Small intestine (tissue), 7 donors: Measurements from ENCODE around the gene NEBL. TPM values are rescaled to one million over a fixed set of nuclear protein-coding genes. Genes with fewer than 3 reads are reported as not detected.

Source experiments
- DNase-seq, 2 donors: peaks; one replicate each; pipeline versions ENCODE4 v3.0.0 to v3.0.0-alpha.2; 2013
- FAIRE-seq: peaks from 2 replicates; lab custom pipeline; 2012; peaks lifted over from hg19 to GRCh38; lab: Jason Lieb, UNC
- H3K27ac ChIP-seq, 3 donors: one replicate each; pipeline ENCODE4 v1.5.1; 2013; ENCODE audit warnings: low read length in 2 of 3, mild to moderate bottlenecking in 2 of 3, control low read depth in 1 of 3, inconsistent platforms in 1 of 3, low read depth in 1 of 3, moderate library complexity in 1 of 3
- H3K27me3 ChIP-seq, 3 donors: one replicate each; pipeline ENCODE4 v1.6.1; 2013; ENCODE audit warnings: low read length in 3 of 3, inconsistent platforms in 1 of 3; ENCODE audit not compliant: control insufficient read depth in 3 of 3, insufficient read depth in 3 of 3
- H3K36me3 ChIP-seq, 3 donors: one replicate each; pipeline ENCODE4 v1.6.1; 2013; ENCODE audit warnings: low read length in 3 of 3, inconsistent platforms in 1 of 3, low read depth in 1 of 3, mild to moderate bottlenecking in 1 of 3, moderate library complexity in 1 of 3; ENCODE audit not compliant: control insufficient read depth in 3 of 3, insufficient read depth in 2 of 3
- H3K4me1 ChIP-seq, 3 donors: one replicate each; pipeline ENCODE4 v1.6.1; 2013; ENCODE audit warnings: low read length in 2 of 3, inconsistent platforms in 1 of 3, low read depth in 1 of 3, mild to moderate bottlenecking in 1 of 3, moderate library complexity in 1 of 3; ENCODE audit not compliant: control insufficient read depth in 3 of 3, insufficient read depth in 2 of 3
- H3K4me3 ChIP-seq, 3 donors: one replicate each; pipeline ENCODE4 v1.5.1; 2013; ENCODE audit warnings: low read length in 3 of 3, control low read depth in 1 of 3, inconsistent platforms in 1 of 3, low read depth in 1 of 3, mild to moderate bottlenecking in 1 of 3, moderate library complexity in 1 of 3
- H3K9me3 ChIP-seq, 2 donors: one replicate each; pipeline ENCODE4 v1.6.1; 2013; ENCODE audit warnings: low read depth in 1 of 2, low read length in 1 of 2; ENCODE audit not compliant: control insufficient read depth in 2 of 2, insufficient read depth in 1 of 2
- WGBS, 3 donors: extraction: QIAGEN DNeasy Blood & Tissue Kit; methylation state at CpG; one replicate each; pipeline ENCODE4 v1.1.7; 2013; 5-methylcytosine and 5-hydroxymethylcytosine counted together
- polyA plus RNA-seq, 4 donors: library from polyadenylated mRNA; stranded (reverse) in 3 of 4; unstranded in 1 of 4; fragments of 200-250 nt in 3 of 4; fragments of 120-200 nt in 1 of 4; gene quantifications; one replicate each; pipeline versions ENCODE4 v1.2.1 to v1.2.3, GENCODE V29; 2013
- donor health status: healthy with polysubstance abuse.
- donor health status: control.
- donor health status: control.
- donor health status: Bipolar disorder and iron deficiency.
- donor health status: healthy.

Gene NEBL
- polyA plus RNA-seq, 4 donors, result 1.4 to 1.8 (median 1.6) TPM

DNA sequence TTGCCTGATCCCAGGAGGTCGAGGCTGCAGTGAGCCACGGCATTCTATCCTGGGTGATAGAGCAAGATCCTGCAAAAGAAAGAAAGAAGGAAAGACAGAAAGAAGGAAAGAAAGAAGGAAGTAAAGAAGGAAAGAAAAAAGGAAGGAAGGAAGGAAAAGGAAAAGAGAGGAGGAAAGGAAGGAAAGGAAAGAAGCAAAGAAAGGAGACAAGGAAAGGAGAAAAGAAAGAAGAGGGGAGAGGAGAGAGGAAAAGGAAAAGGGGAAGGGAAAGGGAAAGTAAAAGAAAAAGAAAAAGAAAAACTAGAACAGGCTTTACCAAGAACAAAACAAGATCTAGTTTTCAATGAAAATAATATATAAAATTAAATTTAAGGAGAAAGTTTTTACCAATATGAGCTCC, 15.0 kb downstream of the NEBL start:
- Histone ChIP-seq H3K9me3 (no peaks in the 10 kb centered on the region), H3K4me1 (no peaks in the 10 kb centered on the region), H3K27me3 (no peaks in the 10 kb centered on the region), H3K36me3 (no peaks in the 10 kb centered on the region), H3K4me3 (no peak overlapping the region), H3K27ac (no peak overlapping the region)
- no peak for DNase-seq
- WGBS, 3 donors, result 42 to 90% (median 73%) methylated on average over 2 of the region's 2 CpGs
- FAIRE-seq, result no peak

DNA sequence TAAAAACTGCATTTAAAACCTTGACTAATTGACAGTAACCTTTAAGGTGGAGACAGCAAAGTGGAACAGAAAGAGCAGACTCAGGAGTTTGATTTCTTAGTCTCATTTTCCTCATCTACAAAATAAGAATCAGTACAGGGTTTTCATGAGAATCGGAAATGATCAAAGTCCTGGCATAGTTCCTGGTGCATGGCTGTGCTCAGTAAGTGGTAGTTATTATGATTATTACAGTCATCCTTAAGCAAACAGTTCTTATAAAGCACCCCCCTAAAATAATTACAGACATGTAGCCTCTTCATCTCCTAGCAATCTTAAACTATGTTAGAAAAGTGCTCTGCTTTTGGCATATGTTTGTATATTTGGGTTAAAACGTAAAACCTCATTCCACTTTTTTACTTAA, 18.0 kb downstream of the NEBL start:
- WGBS, 3 donors, result 75 to 82% (median 75%) methylated on average over 2 of the region's 2 CpGs

DNA sequence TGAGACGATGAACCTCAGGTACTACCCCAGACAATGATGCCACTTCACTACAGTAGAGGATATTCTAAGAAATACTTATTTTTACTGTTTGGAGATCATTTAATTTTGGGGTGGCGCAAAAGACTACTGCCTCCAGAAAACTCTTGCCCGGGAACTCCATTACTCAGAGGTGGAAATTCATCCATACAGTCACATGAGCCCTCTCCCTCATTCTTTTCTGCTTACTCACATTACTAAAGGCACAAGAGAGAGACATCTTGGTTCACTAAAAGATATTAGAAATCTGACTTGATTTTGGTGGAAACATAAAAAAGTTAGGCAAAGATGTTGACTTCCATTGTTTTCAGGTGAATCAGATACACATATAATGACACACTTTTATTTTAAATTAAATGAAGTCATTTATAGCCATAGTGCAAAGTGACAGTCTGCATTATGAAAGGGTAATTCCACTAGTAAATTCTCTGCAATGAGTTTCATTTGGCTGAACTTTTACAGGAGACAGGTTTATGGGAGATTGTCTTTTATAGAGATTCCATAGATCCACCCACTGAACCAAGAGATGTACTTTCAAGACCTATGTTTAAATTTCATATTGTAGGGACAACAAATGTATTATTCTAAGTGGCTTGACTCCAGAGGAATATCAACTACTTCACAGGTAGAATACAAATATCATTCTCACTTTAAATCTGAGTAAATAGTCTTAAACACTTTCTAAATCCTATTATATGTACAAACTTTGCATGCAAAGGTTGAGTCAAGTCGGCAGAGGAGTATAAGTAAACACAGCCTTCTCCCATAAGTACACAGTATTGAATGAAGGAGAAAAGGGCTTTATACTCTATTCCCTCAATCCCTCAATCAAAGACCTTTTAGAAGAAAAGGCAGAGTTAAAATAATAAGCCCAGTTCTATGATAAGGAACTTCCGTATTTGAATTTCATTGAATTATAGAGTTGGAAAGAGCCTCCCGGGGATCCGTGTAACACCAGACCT, 18.8 kb downstream of the NEBL start:
- H3K9me3 ChIP-seq, result no peaks in the 10 kb centered on the region
- no peaks in the 10 kb centered on the region for H3K4me1 ChIP-seq
- H3K36me3 ChIP-seq, result no peaks in the 10 kb centered on the region
- WGBS, 3 donors, result 84 to 89% (median 88%) methylated on average over 7 of the region's 7 CpGs
- DNase-seq (no peak), FAIRE-seq (no peak)
- no peak overlapping the region for H3K4me3 ChIP-seq
- H3K27ac ChIP-seq, result no peak overlapping the region
- no peaks in the 10 kb centered on the region for H3K27me3 ChIP-seq

More for the DNA sequence above, 18.0 kb downstream of the NEBL start:
- Histone ChIP-seq H3K9me3 (no peaks in the 10 kb centered on the region), H3K27ac (no peak overlapping the region), H3K27me3 (no peaks in the 10 kb centered on the region), H3K36me3 (no peaks in the 10 kb centered on the region), H3K4me1 (no peaks in the 10 kb centered on the region), H3K4me3 (no peak overlapping the region)
- FAIRE-seq (no peak), DNase-seq (no peak)

DNA sequence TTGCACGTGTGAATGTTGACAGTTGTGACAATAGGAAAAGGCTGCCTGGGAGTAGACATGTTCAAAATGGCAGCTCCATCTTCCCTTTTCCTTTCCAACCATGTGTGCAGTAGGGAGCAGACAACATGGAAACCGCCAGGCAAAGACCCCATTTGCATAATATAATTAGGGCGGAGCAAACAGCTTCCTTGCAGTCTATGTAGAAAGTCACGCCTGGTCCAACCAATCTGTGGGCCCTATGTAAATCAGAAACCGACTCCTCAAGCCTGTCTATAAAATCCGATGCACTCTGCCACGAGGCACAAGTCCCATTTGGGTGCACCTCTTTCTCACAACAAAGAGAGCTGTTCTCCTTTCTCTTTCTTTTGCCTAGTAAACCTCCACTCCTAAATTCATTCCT, 19.6 kb downstream of the NEBL start:
- 78 to 88% (median 88%) methylated on average over 7 of the region's 7 CpGs for whole genome bisulfite sequencing, 3 donors
- H3K9me3 ChIP-seq, result no peaks in the 10 kb centered on the region
- FAIRE-seq (no peak), DNase-seq (no peak)
- H3K27me3 ChIP-seq, result no peaks in the 10 kb centered on the region
- no peaks in the 10 kb centered on the region for H3K4me1 ChIP-seq
- H3K4me3 ChIP-seq, result no peak overlapping the region
- no peak overlapping the region for H3K27ac ChIP-seq
- no peaks in the 10 kb centered on the region for H3K36me3 ChIP-seq

DNA sequence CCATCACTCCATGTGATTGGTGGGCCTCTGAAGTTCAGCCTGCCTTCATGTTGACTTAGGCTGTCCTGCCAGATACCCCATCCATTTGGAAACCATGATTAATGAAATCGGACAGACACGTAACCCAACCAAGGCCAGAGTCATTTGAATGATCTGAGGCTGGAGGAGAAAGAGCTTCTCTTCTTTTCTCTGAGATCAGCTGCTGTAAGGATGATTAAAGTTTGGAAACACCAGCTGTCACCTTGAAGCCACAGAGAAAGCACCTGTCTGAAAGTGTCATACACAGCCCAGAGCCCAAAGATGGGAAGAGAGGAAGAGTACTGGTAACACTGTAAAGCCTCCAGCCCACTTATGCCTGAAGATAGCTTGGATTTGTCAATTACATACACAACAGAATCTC, 22.9 kb downstream of the NEBL start:
- WGBS, 3 donors, result 95 to 96% (median 96%) methylated on average over 2 of the region's 2 CpGs
- no peaks in the 10 kb centered on the region for H3K9me3 ChIP-seq
- H3K27ac ChIP-seq, result no peak overlapping the region
- no peaks in the 10 kb centered on the region for H3K27me3 ChIP-seq
- H3K4me3 ChIP-seq, result no peak overlapping the region
- H3K36me3 ChIP-seq, result no peaks in the 10 kb centered on the region
- H3K4me1 ChIP-seq, result no peaks in the 10 kb centered on the region
- DNase-seq, result no peak
- FAIRE-seq, result no peak

DNA sequence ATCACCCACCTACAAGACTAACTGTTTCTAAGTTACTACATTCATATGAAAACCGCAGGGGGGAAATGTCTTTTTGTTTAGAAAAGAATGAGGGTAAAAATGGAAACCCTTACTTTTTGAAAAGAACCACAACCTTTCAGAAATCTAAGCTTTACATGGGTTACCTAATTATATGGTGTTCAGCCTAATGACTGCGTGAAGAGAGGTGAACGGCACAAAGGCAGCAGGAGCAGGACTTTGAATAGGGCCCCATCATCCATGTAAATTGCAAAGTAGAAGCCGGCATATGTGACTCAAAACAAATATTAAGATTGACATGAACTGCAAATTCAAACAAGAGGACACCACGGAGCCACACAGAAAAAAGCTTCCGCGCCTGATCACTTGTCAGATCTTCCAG, 25.1 kb downstream of the NEBL start:
- DNase-seq (no peak), FAIRE-seq (no peak)
- no peaks in the 10 kb centered on the region for H3K9me3 ChIP-seq
- no peaks in the 10 kb centered on the region for H3K4me1 ChIP-seq
- H3K36me3 ChIP-seq, result no peaks in the 10 kb centered on the region
- 77 to 84% (median 84%) methylated on average over 7 of the region's 7 CpGs for WGBS, 3 donors
- no peaks in the 10 kb centered on the region for H3K27me3 ChIP-seq
- no peak overlapping the region for H3K4me3 ChIP-seq
- no peak overlapping the region for H3K27ac ChIP-seq

DNA sequence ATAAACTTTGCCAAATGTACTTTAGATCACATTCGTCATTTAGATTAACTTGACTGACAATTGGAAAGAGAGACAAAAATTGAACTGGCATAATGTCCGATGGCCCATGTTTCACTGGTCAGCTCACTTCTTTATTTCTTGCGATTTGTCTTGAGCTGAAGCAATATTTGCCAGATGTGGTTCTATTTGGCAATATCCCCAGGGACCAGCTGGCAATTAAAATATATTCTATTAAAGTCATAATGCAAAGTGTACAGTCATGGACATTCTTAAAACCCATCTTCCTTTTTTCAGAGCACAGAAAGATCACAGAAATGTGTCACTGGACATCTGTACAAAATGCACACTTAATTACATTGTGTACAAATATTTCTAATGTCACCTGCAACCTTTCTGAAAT, 26.3 kb downstream of the NEBL start:
- Histone ChIP-seq H3K27me3 (no peaks in the 10 kb centered on the region), H3K4me1 (no peaks in the 10 kb centered on the region), H3K27ac (no peak overlapping the region), H3K36me3 (no peaks in the 10 kb centered on the region), H3K9me3 (no peaks in the 10 kb centered on the region), H3K4me3 (no peak overlapping the region)
- 81 to 88% (median 86%) methylated on average over 3 of the region's 3 CpGs for WGBS, 3 donors
- DNase-seq, result no peak
- no peak for FAIRE-seq

DNA sequence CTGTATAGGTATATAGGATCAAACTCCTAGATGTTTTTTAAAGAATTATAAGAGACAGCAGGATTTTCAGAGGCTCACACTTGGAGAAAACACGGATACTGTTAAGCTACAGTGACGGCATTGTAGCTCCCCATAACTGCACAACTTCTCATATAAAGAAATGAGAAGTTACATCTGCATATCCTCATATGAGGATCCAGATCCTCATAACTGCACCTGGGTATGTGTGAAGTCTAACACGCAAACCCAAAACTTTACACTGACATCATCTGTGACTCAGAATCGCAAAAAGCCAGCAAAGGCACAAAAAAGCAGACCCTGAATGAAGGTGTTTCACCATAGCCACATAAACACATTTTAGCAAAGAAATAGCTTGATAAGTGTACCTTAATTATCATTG, 34.1 kb downstream of the NEBL start:
- DNase-seq, result no peak

More for the DNA sequence above, 34.1 kb downstream of the NEBL start:
- WGBS, 3 donors, result 70 to 93% (median 88%) methylated on average over 4 of the region's 4 CpGs
- Histone ChIP-seq H3K36me3 (no peaks in the 10 kb centered on the region), H3K4me3 (no peak overlapping the region), H3K27ac (no peak overlapping the region), H3K9me3 (no peaks in the 10 kb centered on the region), H3K27me3 (no peaks in the 10 kb centered on the region), H3K4me1 (no peaks in the 10 kb centered on the region)
- no peak for FAIRE-seq
